CD8-positive, alpha-beta memory T cell (primary cell): ENCODE data around the gene FSCN2. TPM values are rescaled to one million over a fixed set of nuclear protein-coding genes. Genes with fewer than 3 reads are reported as not detected.

Source experiments
- CTCF ChIA-PET: fragments of 350-600 bp; sonication (Branson Sonifier 250); formaldehyde crosslinking; loops from one replicate; lab custom pipeline; 2021; ENCODE audit warnings: antibody characterized with exemption; lab: Charles Lee
- POLR2A ChIA-PET: fragments of 350-600 bp; sonication (Branson Sonifier 250); formaldehyde crosslinking; loops from one replicate; lab custom pipeline; 2021; ENCODE audit warnings: antibody characterized with exemption; lab: Charles Lee
- DNase-seq, 5 donors: peaks; one replicate each; pipeline versions ENCODE4 v3.0.0 to v3.0.0-alpha.2; 2020 to 2022; ENCODE audit warnings: mixed read lengths in 1 of 5
- H3K27ac ChIP-seq: one replicate; pipeline ENCODE4 v1.7.0; 2013; ENCODE audit warnings: low read depth, mild to moderate bottlenecking, low read length, moderate library complexity
- H3K27me3 ChIP-seq: 2 replicates; pipeline ENCODE4 v1.7.0; 2013; ENCODE audit warnings: low read length, mild to moderate bottlenecking; ENCODE audit not compliant: insufficient read depth, poor library complexity, severe bottlenecking
- H3K36me3 ChIP-seq: 2 replicates; pipeline ENCODE4 v1.7.0; 2013; ENCODE audit warnings: mild to moderate bottlenecking, low read length, moderate library complexity; ENCODE audit not compliant: insufficient read depth
- H3K4me1 ChIP-seq: 2 replicates; pipeline ENCODE4 v1.7.0; 2013; ENCODE audit warnings: mild to moderate bottlenecking, low read length, moderate library complexity; ENCODE audit not compliant: insufficient read depth
- H3K4me3 ChIP-seq: 2 replicates; pipeline ENCODE4 v1.7.0; 2013; ENCODE audit warnings: mild to moderate bottlenecking, low read length
- H3K9me3 ChIP-seq: 2 replicates; pipeline ENCODE4 v1.7.0; 2013; ENCODE audit warnings: mild to moderate bottlenecking, low read length
- H3K27ac Mint-ChIP-seq, 8 donors: one replicate each; pipeline ENCODE4 v1.8.0; 2020 to 2021; ENCODE audit warnings: mixed read lengths in 8 of 8, mild to moderate bottlenecking in 6 of 8, inconsistent platforms in 3 of 8, moderate library complexity in 3 of 8
- H3K27me3 Mint-ChIP-seq, 2 donors: one replicate each; pipeline ENCODE4 v1.8.0; 2020 to 2021; ENCODE audit warnings: mixed read lengths in 2 of 2, mild to moderate bottlenecking in 1 of 2, moderate library complexity in 1 of 2
- H3K36me3 Mint-ChIP-seq, 3 donors: one replicate each; pipeline ENCODE4 v1.8.0; 2020 to 2021; ENCODE audit warnings: mixed read lengths in 3 of 3, inconsistent platforms in 1 of 3, mild to moderate bottlenecking in 1 of 3
- H3K4me1 Mint-ChIP-seq, 3 donors: one replicate each; pipeline ENCODE4 v1.8.0; 2020 to 2021; ENCODE audit warnings: mixed read lengths in 3 of 3, inconsistent platforms in 1 of 3, mild to moderate bottlenecking in 1 of 3
- H3K4me3 Mint-ChIP-seq, 7 donors: one replicate each; pipeline ENCODE4 v1.8.0; 2020 to 2021; ENCODE audit warnings: mixed read lengths in 7 of 7, mild to moderate bottlenecking in 6 of 7, moderate library complexity in 4 of 7, inconsistent platforms in 2 of 7
- H3K9me3 Mint-ChIP-seq, 5 donors: one replicate each; pipeline ENCODE4 v1.8.0; 2020 to 2022; ENCODE audit warnings: mixed read lengths in 5 of 5, mild to moderate bottlenecking in 3 of 5, moderate library complexity in 2 of 5, inconsistent platforms in 1 of 5
- polyA plus RNA-seq: library from polyadenylated mRNA; unstranded; fragments of 300-500 nt; fragmentation: Illumina TruSeq; gene quantifications from one replicate; pipeline ENCODE4 v1.2.3, GENCODE V29; 2021
- total RNA-seq, 2 experiments: library from RNA; stranded (reverse); gene quantifications; one replicate each; pipeline ENCODE4 v1.2.3, GENCODE V29; 2021

FSCN2 gene
- total and polyA plus RNA-seq, 3 experiments from 2014 or later = 0.46 to 0.49 TPM; not detected in 1

- H3K9me3 Mint-ChIP-seq = no peaks in the 10 kb centered on the region
- CTCF ChIA-PET = no interaction called here
- no peaks in the 10 kb centered on the region for H3K27me3 ChIP-seq
- no peak for DNase-seq
- H3K9me3 ChIP-seq = no peaks in the 10 kb centered on the region
- no peaks in the 10 kb centered on the region for H3K27me3 Mint-ChIP-seq
- H3K36me3 ChIP-seq = peaks cover 25% of the 10 kb centered on the region
- peaks cover 4 to 15% (median 10%) of the 10 kb centered on the region in 3 donors for H3K4me1 Mint-ChIP-seq
- H3K4me3 Mint-ChIP-seq = no peak overlapping the region
- no peak overlapping the region for H3K27ac Mint-ChIP-seq
- no peaks in the 10 kb centered on the region for H3K4me1 ChIP-seq
- POLR2A ChIA-PET = no interaction called here
- peaks cover 0 to 81% (median 10%) of the 10 kb centered on the region in 3 donors for H3K36me3 Mint-ChIP-seq
- H3K27ac ChIP-seq = no peak overlapping the region
- no peak overlapping the region for H3K4me3 ChIP-seq
Measured at GRCh38 chr17:81574643-81574956, 46.4 kb downstream of the FSCN2 start.

GRCh38 chr17:81575836-81576235, 47.7 kb downstream of the FSCN2 start:
- Histone ChIP-seq H3K9me3 (no peaks in the 10 kb centered on the region), H3K27me3 (no peaks in the 10 kb centered on the region), H3K4me3 (no peak overlapping the region), H3K36me3 (peaks cover 15% of the 10 kb centered on the region), H3K27ac (no peak overlapping the region), H3K4me1 (no peaks in the 10 kb centered on the region)
- Mint-ChIP-seq H3K27ac (peak overlapping the region in 1 of 8 donors; percentile 6), H3K4me3 (no peak overlapping the region), H3K4me1 (peaks cover 7 to 15% (median 10%) of the 10 kb centered on the region in 3 donors), H3K36me3 (peaks cover 0 to 79% (median 10%) of the 10 kb centered on the region in 3 donors), H3K9me3 (no peaks in the 10 kb centered on the region), H3K27me3 (no peaks in the 10 kb centered on the region)
- POLR2A ChIA-PET = no interaction called here
- DNase-seq = no peak
- CTCF ChIA-PET = no interaction called here

GRCh38 chr17:81576621-81577277, 48.6 kb downstream of the FSCN2 start:
- Histone ChIP-seq H3K4me1 (no peaks in the 10 kb centered on the region), H3K27me3 (no peaks in the 10 kb centered on the region), H3K4me3 (no peak overlapping the region), H3K9me3 (no peaks in the 10 kb centered on the region), H3K27ac (no peak overlapping the region), H3K36me3 (peaks cover 14% of the 10 kb centered on the region)
- H3K27me3 Mint-ChIP-seq = no peaks in the 10 kb centered on the region
- H3K9me3 Mint-ChIP-seq = no peaks in the 10 kb centered on the region
- H3K4me3 Mint-ChIP-seq = no peak overlapping the region
- peaks cover 0 to 77% (median 8%) of the 10 kb centered on the region in 3 donors for H3K36me3 Mint-ChIP-seq
- no peak for DNase-seq
- ChIA-PET POLR2A (no interaction called here), CTCF (no interaction called here)
- H3K27ac Mint-ChIP-seq = peak overlapping the region in 2 of 8 donors; percentile 35 to 43
- peaks cover 7 to 15% (median 10%) of the 10 kb centered on the region in 3 donors for H3K4me1 Mint-ChIP-seq

- Histone ChIP-seq H3K27me3 (no peaks in the 10 kb centered on the region), H3K27ac (no peak overlapping the region), H3K4me1 (no peaks in the 10 kb centered on the region), H3K36me3 (peaks cover 18% of the 10 kb centered on the region), H3K9me3 (no peaks in the 10 kb centered on the region), H3K4me3 (no peak overlapping the region)
- Mint-ChIP-seq H3K9me3 (no peaks in the 10 kb centered on the region), H3K27ac (peak overlapping the region in 5 of 8 donors; percentile 8 to 91 (median 50)), H3K27me3 (no peaks in the 10 kb centered on the region), H3K36me3 (peaks cover 0 to 80% (median 10%) of the 10 kb centered on the region in 3 donors), H3K4me1 (peaks cover 7 to 15% (median 10%) of the 10 kb centered on the region in 3 donors), H3K4me3 (no peak overlapping the region)
- ChIA-PET POLR2A (no interaction called here), CTCF (no interaction called here)
- DNase-seq = no peak
Measured at GRCh38 chr17:81577278-81578000, 49.3 kb downstream of the FSCN2 start.

GRCh38 chr17:81578038-81578441, 49.9 kb downstream of the FSCN2 start:
- no peaks in the 10 kb centered on the region for H3K9me3 ChIP-seq
- CTCF ChIA-PET = no interaction called here
- H3K36me3 ChIP-seq = peaks cover 18% of the 10 kb centered on the region
- no peak overlapping the region for H3K27ac ChIP-seq
- Mint-ChIP-seq H3K36me3 (peaks cover 0 to 80% (median 10%) of the 10 kb centered on the region in 3 donors), H3K4me3 (no peak overlapping the region), H3K27me3 (no peaks in the 10 kb centered on the region), H3K4me1 (peaks cover 7 to 15% (median 10%) of the 10 kb centered on the region in 3 donors), H3K27ac (peak overlapping the region in 4 of 8 donors; percentile 2 to 69 (median 46)), H3K9me3 (no peaks in the 10 kb centered on the region)
- no peaks in the 10 kb centered on the region for H3K4me1 ChIP-seq
- H3K27me3 ChIP-seq = no peaks in the 10 kb centered on the region
- no peak for DNase-seq
- H3K4me3 ChIP-seq = no peak overlapping the region
- POLR2A ChIA-PET = no interaction called here

GRCh38 chr17:81578561-81579225, 50.5 kb downstream of the FSCN2 start:
- H3K27ac Mint-ChIP-seq = no peak overlapping the region
- Histone ChIP-seq H3K9me3 (no peaks in the 10 kb centered on the region), H3K27ac (no peak overlapping the region), H3K36me3 (peaks cover 24% of the 10 kb centered on the region), H3K4me1 (no peaks in the 10 kb centered on the region), H3K27me3 (no peaks in the 10 kb centered on the region), H3K4me3 (no peak overlapping the region)
- POLR2A ChIA-PET = no interaction called here
- H3K4me1 Mint-ChIP-seq = peaks cover 7 to 15% (median 10%) of the 10 kb centered on the region in 3 donors
- no peaks in the 10 kb centered on the region for H3K9me3 Mint-ChIP-seq
- no peak for DNase-seq
- H3K4me3 Mint-ChIP-seq = no peak overlapping the region
- CTCF ChIA-PET = no interaction called here
- H3K36me3 Mint-ChIP-seq = peaks cover 0 to 81% (median 12%) of the 10 kb centered on the region in 3 donors
- H3K27me3 Mint-ChIP-seq = no peaks in the 10 kb centered on the region

- peaks cover 21% of the 10 kb centered on the region for H3K36me3 ChIP-seq
- CTCF ChIA-PET = interaction anchor here (0.7 kb wide), 1 partner anchor 12 kb away, joined by 3 read pairs; no protein-coding TSS in a partner anchor
- DNase-seq = no peak
- POLR2A ChIA-PET = interaction anchor here (0.6 kb wide), 1 partner anchor 71 kb away, joined by 6 read pairs; no protein-coding TSS in a partner anchor
- peaks cover 5 to 15% (median 10%) of the 10 kb centered on the region in 3 donors for H3K4me1 Mint-ChIP-seq
- H3K27me3 ChIP-seq = no peaks in the 10 kb centered on the region
- H3K4me3 Mint-ChIP-seq = no peak overlapping the region
- H3K36me3 Mint-ChIP-seq = peaks cover 0 to 81% (median 9%) of the 10 kb centered on the region in 3 donors
- no peaks in the 10 kb centered on the region for H3K4me1 ChIP-seq
- peak overlapping the region in 2 of 8 donors; percentile 51 to 55 for H3K27ac Mint-ChIP-seq
- H3K9me3 ChIP-seq = no peaks in the 10 kb centered on the region
- no peak overlapping the region for H3K4me3 ChIP-seq
- no peaks in the 10 kb centered on the region for H3K27me3 Mint-ChIP-seq
- no peak overlapping the region for H3K27ac ChIP-seq
- no peaks in the 10 kb centered on the region for H3K9me3 Mint-ChIP-seq
Measured at GRCh38 chr17:81579298-81579697, 51.1 kb downstream of the FSCN2 start.
